Adipocyte (in vitro differentiated cells): ENCODE results near the gene ATP1A4.

Experiments
- DNase-seq: peaks from one replicate; pipeline ENCODE4 v3.0.0-alpha.2; 2015; ENCODE audit warnings: low read depth
- H3K27me3 ChIP-seq: replicated peaks from 2 replicates; pipeline ENCODE4 v1.7.0; 2013; ENCODE audit warnings: mild to moderate bottlenecking, low read length, moderate library complexity; ENCODE audit not compliant: control insufficient read depth, insufficient read depth
- H3K36me3 ChIP-seq: 2 replicates; pipeline ENCODE4 v1.7.0; 2013; ENCODE audit warnings: low read length, mild to moderate bottlenecking, moderate library complexity; ENCODE audit not compliant: control insufficient read depth, insufficient read depth, severe bottlenecking
- H3K4me1 ChIP-seq: 2 replicates; pipeline ENCODE4 v1.7.0; 2013; ENCODE audit warnings: mild to moderate bottlenecking, low read length, moderate library complexity; ENCODE audit not compliant: control insufficient read depth, insufficient read depth
- H3K4me3 ChIP-seq: 2 replicates; pipeline ENCODE4 v1.7.0; 2013; ENCODE audit warnings: mild to moderate bottlenecking, low read length, moderate library complexity
- H3K9ac ChIP-seq: 2 replicates; pipeline ENCODE4 v1.7.0; 2013; ENCODE audit warnings: mild to moderate bottlenecking, low read length, moderate library complexity
- H3K9me3 ChIP-seq: 2 replicates; pipeline ENCODE4 v1.7.0; 2013; ENCODE audit warnings: mild to moderate bottlenecking, low read length, moderate library complexity; ENCODE audit not compliant: control insufficient read depth

ATP1A4 gene

DNA sequence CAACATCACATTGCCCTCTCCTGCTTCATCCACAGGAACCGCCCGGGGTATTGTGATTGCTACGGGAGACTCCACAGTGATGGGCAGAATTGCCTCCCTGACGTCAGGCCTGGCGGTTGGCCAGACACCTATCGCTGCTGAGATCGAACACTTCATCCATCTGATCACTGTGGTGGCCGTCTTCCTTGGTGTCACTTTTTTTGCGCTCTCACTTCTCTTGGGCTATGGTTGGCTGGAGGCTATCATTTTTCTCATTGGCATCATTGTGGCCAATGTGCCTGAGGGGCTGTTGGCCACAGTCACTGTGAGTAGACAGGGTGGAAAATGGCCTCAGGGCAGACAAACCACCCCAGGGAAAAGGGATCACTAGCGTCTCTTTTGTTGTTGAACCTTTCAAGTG is 12.7 kb downstream of the ATP1A4 start:
- Histone ChIP-seq H3K36me3 (no peaks in the 10 kb centered on the region), H3K4me3 (no peak overlapping the region), H3K4me1 (peaks cover 25% of the 10 kb centered on the region), H3K9ac (no peak overlapping the region), H3K9me3 (no peaks in the 10 kb centered on the region), H3K27me3 (peaks cover 11% of the 10 kb centered on the region)
- DNase-seq, result no peak

DNA sequence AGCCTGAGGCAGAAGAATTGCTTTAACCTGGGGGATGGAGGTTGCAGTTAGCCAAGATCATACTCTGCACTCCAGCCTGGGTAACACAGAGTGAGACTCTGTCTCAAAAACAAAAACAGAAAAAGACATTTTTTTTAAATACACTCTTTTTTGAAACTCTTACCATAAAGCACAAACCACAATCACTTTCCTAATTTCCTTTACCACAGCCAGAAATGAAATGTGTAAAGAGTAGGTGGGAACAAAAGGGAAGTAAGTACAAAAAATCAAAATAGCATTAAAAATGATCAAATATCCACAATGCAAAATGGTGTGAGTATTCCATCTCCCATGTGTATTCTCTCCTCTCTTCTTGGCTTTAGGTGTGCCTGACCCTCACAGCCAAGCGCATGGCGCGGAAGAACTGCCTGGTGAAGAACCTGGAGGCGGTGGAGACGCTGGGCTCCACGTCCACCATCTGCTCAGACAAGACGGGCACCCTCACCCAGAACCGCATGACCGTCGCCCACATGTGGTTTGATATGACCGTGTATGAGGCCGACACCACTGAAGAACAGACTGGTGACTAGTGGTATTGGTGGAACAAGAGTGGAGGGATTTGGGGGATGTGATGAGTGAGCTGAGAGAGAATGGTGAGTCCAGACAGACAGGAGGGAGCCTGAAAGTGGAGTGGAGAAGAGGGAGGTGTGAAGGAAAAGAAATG is 14.9 kb downstream of the ATP1A4 start:
- H3K36me3 ChIP-seq, result no peaks in the 10 kb centered on the region
- no peak overlapping the region for H3K4me3 ChIP-seq
- peaks cover 31% of the 10 kb centered on the region for H3K4me1 ChIP-seq
- no peak overlapping the region for H3K9ac ChIP-seq
- H3K9me3 ChIP-seq, result no peaks in the 10 kb centered on the region
- DNase-seq, result no peak
- peaks cover 6% of the 10 kb centered on the region for H3K27me3 ChIP-seq

DNA sequence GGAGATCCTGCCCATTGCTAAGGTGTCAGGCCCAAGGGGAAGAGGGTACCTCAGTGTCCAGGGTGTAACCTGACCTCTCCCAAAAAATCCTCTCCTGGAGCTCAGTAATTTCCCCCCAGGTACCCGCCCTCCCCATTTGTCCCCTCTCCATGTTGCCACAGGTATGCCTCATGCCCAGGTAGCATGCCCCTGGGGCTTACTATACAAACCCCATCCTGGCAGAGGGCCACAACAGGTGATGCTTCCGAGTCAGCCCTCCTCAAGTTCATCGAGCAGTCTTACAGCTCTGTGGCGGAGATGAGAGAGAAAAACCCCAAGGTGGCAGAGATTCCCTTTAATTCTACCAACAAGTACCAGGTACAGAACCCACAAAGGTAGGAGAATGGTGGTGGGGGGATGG is 15.7 kb downstream of the ATP1A4 start:
- Histone ChIP-seq H3K9ac (no peak overlapping the region), H3K4me1 (peaks cover 38% of the 10 kb centered on the region), H3K27me3 (peaks cover 6% of the 10 kb centered on the region), H3K36me3 (no peaks in the 10 kb centered on the region), H3K4me3 (no peak overlapping the region), H3K9me3 (no peaks in the 10 kb centered on the region)
- DNase-seq, result no peak

DNA sequence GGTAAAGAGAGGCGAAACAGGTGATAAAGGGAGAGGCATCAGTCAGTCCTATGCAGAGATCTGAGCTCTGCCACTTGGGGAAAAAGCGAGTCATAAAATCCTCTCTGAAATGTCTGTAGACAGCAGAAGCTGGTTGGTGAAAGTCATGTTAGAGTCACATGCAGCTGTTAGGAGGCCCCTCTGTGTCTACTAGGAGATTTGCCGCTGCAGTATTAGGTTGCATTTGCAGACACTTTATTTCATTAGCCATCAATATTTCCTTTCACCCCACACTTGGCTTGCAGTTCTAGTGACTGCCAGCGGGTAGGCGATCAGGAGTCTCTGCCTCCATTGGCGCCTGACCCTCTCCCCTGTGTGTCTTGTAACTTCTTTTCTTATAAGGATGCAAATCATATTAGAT is 16.2 kb downstream of the ATP1A4 start:
- no peaks in the 10 kb centered on the region for H3K36me3 ChIP-seq
- H3K9ac ChIP-seq, result no peak overlapping the region
- peaks cover 6% of the 10 kb centered on the region for H3K27me3 ChIP-seq
- no peaks in the 10 kb centered on the region for H3K9me3 ChIP-seq
- DNase-seq, result no peak
- no peak overlapping the region for H3K4me3 ChIP-seq
- H3K4me1 ChIP-seq, result peaks cover 37% of the 10 kb centered on the region

DNA sequence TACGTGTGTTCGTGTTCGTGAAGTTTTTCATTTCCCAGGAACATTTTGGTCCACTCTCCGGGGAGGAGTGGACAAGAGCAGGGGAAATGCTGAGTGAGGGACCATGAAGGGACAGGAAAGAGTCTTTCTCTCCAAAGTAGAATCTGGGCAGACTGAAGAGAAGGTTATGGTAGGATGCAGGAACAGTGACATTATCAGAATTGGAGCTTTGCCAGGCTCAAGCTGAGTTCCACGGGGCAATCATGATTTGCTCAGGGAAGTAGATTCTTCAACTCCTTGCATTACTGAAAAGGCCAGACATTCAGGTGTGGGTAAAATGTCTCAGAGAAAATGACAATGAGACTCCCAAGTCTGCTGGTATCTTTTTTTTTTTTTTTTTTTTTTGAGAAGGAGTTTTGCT is 16.6 kb downstream of the ATP1A4 start:
- Histone ChIP-seq H3K27me3 (peaks cover 6% of the 10 kb centered on the region), H3K4me3 (no peak overlapping the region), H3K36me3 (no peaks in the 10 kb centered on the region), H3K4me1 (peaks cover 33% of the 10 kb centered on the region), H3K9ac (no peak overlapping the region), H3K9me3 (no peaks in the 10 kb centered on the region)
- no peak for DNase-seq

DNA sequence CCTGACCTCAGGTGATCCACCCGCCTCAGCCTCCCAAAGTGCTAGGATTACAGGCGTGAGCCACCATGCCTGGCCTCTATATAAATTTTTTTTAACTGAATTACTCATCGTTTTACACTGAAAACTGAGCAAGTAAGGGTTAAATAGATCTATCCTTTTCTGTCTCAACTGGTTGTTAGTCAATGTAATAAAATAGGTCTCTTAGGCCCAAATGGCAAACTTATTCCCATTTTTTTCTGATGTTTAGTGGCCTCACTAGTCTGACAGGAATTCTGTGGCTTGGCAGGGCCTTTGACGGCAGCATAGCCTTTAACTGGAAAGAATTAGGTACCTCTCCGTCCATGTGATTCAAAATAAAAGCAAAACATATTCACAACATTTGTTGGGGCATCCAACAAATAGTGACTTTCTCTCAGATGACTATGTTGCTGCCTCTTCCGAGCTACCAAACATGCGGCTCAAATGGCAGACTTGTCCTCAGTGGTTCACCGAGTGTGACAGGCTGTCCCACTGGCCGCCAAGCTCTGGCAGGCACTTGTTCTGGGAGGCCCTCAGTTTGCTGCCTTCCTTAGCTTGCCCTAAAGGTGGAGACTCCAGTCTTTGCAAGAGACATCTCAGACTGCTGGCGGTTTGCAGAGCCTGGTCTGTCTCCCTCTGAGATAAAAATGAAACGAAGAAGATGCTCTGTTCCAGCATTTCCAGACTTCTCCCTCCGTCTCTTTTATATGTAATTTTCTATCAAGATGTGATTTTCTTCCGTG is 17.4 kb downstream of the ATP1A4 start:
- H3K4me3 ChIP-seq, result peak overlapping the region; percentile 34
- no peaks in the 10 kb centered on the region for H3K9me3 ChIP-seq
- H3K9ac ChIP-seq, result peak overlapping the region; percentile 1
- H3K4me1 ChIP-seq, result peaks cover 33% of the 10 kb centered on the region
- DNase-seq, result no peak
- no peaks in the 10 kb centered on the region for H3K36me3 ChIP-seq
- H3K27me3 ChIP-seq, result peaks cover 12% of the 10 kb centered on the region

DNA sequence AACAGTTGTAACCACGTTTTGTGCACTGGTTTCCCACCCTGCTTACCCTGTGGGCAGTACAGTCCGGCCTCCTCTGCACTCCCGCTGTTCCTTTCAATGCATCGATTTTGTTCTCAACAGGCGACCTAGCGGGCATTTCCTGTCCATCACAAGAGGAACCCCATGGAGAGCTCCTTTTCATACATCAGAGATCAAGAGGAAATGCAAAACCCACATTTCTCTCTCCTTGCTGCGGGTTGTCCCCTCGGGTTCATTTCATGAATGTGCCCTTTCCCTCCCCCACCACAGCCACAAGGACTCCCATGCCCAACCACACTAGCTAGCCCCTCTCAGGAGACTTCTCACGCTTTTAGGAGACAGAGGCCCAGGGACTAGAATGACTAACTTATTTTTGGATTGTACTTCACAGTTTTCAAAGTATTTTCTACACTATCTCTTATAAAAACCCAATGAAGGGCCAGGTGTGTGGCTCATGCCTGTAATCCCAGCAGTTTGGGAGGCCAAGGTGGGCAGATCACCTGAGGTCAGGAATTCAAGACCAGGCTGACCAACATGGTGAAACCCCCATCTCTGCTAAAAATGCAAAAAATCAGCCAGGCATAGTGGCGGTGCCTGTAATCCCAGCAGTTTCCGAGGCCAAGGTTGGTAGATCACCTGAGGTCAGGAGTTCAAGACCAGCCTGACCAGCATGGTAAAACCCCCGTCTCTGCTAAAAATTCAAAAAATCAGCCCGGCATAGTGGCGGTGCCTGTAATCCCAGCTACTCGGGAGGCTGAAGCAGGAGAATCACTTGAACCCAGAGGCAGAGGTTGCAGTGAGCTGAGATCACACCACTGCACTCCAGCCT is 18.4 kb downstream of the ATP1A4 start:
- Histone ChIP-seq H3K27me3 (peaks cover 17% of the 10 kb centered on the region), H3K9ac (peak overlapping the region; percentile 1), H3K36me3 (no peaks in the 10 kb centered on the region), H3K4me1 (peaks cover 36% of the 10 kb centered on the region), H3K4me3 (peak overlapping the region; percentile 34), H3K9me3 (no peaks in the 10 kb centered on the region)
- DNase-seq, result no peak

DNA sequence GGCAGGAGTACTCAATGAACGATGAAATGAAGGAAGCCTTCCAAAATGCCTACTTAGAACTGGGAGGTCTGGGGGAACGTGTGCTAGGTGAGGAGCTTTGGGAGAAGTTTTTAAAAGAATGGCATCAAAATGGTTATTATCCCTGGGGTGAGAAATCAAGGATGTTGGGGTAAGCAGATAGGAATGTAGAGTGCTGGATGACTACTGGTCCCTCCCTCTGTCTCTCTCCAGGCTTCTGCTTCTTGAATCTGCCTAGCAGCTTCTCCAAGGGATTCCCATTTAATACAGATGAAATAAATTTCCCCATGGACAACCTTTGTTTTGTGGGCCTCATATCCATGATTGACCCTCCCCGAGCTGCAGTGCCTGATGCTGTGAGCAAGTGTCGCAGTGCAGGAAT is 20.0 kb downstream of the ATP1A4 start:
- H3K9ac ChIP-seq, result no peak overlapping the region
- H3K4me3 ChIP-seq, result no peak overlapping the region
- H3K4me1 ChIP-seq, result peaks cover 42% of the 10 kb centered on the region
- no peaks in the 10 kb centered on the region for H3K36me3 ChIP-seq
- DNase-seq, result peak; percentile 23
- peaks cover 14% of the 10 kb centered on the region for H3K27me3 ChIP-seq
- no peaks in the 10 kb centered on the region for H3K9me3 ChIP-seq

DNA sequence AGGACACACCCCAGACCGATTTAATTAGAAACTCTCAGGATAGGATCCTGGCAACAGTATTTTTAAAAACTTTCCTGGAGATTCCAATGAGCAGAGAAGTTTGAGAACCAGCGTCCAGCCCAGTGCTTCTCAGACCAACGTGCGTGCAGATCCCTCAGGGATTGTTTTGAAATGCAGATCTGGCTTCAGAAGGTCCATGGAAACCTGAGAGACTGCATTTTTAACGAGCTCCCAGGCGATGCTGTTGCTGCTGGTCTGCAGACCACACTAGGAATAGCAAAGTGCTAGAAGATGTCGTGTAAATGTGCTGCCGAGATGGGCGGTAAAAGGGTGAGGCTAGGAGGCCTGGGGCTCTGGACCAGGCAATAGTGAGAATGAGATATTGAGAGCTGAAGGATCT is 20.6 kb downstream of the ATP1A4 start:
- Histone ChIP-seq H3K9me3 (no peaks in the 10 kb centered on the region), H3K4me3 (no peak overlapping the region), H3K4me1 (peaks cover 46% of the 10 kb centered on the region), H3K9ac (no peak overlapping the region), H3K36me3 (no peaks in the 10 kb centered on the region), H3K27me3 (peaks cover 11% of the 10 kb centered on the region)
- no peak for DNase-seq

DNA sequence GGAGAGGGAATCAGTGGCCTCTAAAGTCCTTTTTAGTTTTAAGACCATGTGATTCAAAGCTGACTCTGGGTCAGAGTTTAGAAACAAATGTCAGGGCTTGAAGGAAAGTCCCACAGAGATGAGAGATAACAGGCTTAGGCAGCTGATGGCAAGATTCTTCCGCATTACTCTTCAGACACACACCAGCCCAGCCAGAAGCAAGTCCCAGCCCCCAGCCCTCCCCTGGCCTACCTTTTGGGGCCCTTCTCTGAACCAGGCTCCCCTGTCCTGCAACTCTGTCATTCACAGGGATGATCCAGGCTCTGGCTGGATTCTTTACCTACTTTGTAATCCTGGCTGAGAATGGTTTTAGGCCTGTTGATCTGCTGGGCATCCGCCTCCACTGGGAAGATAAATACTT is 25.8 kb downstream of the ATP1A4 start:
- H3K9ac ChIP-seq, result no peak overlapping the region
- H3K4me1 ChIP-seq, result peaks cover 21% of the 10 kb centered on the region
- DNase-seq, result no peak
- no peaks in the 10 kb centered on the region for H3K36me3 ChIP-seq
- no peaks in the 10 kb centered on the region for H3K9me3 ChIP-seq
- H3K4me3 ChIP-seq, result no peak overlapping the region
- H3K27me3 ChIP-seq, result peaks cover 31% of the 10 kb centered on the region

DNA sequence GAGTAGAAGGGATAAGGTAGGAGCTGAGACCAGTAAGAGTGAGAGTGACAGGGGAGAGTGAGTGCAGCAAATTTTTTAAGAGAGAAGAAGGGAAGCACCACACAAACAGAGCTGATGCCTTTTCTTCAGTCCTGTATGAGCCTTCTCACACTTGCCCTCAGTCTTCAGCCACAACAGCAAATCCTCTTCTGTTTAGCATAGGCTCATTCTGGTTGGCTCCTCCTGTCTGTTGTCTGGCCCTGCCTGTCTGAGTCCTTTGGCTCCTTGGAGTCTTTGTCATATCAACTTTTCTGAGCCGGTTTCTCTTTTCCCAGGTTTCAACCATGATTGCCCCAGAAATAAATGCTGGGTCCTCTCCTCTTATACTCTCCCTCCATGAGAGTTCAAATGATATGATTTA is 26.3 kb downstream of the ATP1A4 start:
- DNase-seq, result no peak
- H3K9ac ChIP-seq, result no peak overlapping the region

More for the DNA sequence above, 26.3 kb downstream of the ATP1A4 start:
- Histone ChIP-seq H3K27me3 (peaks cover 31% of the 10 kb centered on the region), H3K4me3 (no peak overlapping the region), H3K4me1 (peaks cover 21% of the 10 kb centered on the region), H3K36me3 (no peaks in the 10 kb centered on the region), H3K9me3 (no peaks in the 10 kb centered on the region)
